NB4 (cell line): ENCODE results near the gene SMCO4.

Experiments used
- DNase-seq: peaks from one replicate; pipeline ENCODE4 v3.0.0; 2010; ENCODE audit warnings: low read depth
- H3K4me3 ChIP-seq: one replicate; pipeline ENCODE4 v1.5.1; 2011; ENCODE audit warnings: mild to moderate bottlenecking, low read depth, low read length, moderate library complexity
- CTCF ChIP-seq: IDR thresholded peaks from one replicate; pipeline ENCODE4 v1.5.1; 2012; ENCODE audit warnings: low read depth, low read length
- MYC ChIP-seq: IDR thresholded peaks from 2 replicates; pipeline ENCODE4 v1.6.1; 2011; ENCODE audit warnings: low read depth, low read length
- POLR2A ChIP-seq: IDR thresholded peaks from 2 replicates; pipeline ENCODE4 v1.6.1; 2011; ENCODE audit warnings: mild to moderate bottlenecking; ENCODE audit not compliant: insufficient read length; ENCODE audit errors: extremely low read depth
- TF ChIP-seq, protein P1 (sequence below): IDR thresholded peaks from 2 replicates; pipeline ENCODE4 v1.6.1; 2011; ENCODE audit warnings: low read depth, low read length

The SMCO4 gene

GRCh38 chr11:93572171-93572570 lies 29.0 kb upstream of the SMCO4 start:
- H3K4me3 ChIP-seq, result no peak overlapping the region
- DNase-seq, result no peak
- TF ChIP-seq, protein P1, sequence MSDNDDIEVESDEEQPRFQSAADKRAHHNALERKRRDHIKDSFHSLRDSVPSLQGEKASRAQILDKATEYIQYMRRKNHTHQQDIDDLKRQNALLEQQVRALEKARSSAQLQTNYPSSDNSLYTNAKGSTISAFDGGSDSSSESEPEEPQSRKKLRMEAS, result no peak
- TF ChIP-seq CTCF, result no peak
- TF ChIP-seq POLR2A, result no peak
- no peak for TF ChIP-seq MYC

GRCh38 chr11:93571612-93572011 lies 28.4 kb upstream of the SMCO4 start:
- TF ChIP-seq MYC, result no peak
- no peak for TF ChIP-seq POLR2A
- TF ChIP-seq CTCF, result no peak
- TF ChIP-seq, protein P1, result no peak
- DNase-seq, result no peak

GRCh38 chr11:93570759-93571413 lies 27.7 kb upstream of the SMCO4 start:
- TF ChIP-seq CTCF, result no peak
- TF ChIP-seq POLR2A, result no peak
- no peak for TF ChIP-seq MYC
- TF ChIP-seq, protein P1, result no peak
- peak; percentile 32 for DNase-seq
- H3K4me3 ChIP-seq, result no peak overlapping the region

More at GRCh38 chr11:93571612-93572011, 28.4 kb upstream of the SMCO4 start:
- no peak overlapping the region for H3K4me3 ChIP-seq

GRCh38 chr11:93569496-93569895 lies 26.3 kb upstream of the SMCO4 start:
- TF ChIP-seq, protein P1, result no peak
- TF ChIP-seq CTCF, result no peak
- no peak for TF ChIP-seq POLR2A
- no peak for TF ChIP-seq MYC
- no peak for DNase-seq
- no peak overlapping the region for H3K4me3 ChIP-seq

DNA sequence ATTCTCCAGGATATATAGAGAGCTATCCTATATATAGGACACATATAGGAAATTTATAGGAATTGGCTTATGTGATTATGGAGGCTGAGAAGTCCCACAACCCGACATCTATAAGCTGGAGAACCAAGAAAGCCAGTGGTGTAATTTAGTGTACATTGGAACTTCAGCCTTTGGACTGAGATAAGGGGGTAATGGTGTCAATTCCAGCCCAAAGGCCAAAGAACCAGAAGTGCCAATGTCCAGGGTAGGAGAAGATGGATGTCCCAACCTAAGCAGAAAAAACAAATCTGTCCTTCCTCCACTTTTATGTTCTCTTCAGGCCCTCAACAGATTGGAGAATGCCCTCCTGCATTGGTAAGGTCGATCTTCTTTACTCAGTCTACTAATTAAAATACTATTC lies 25.5 kb upstream of the SMCO4 start:
- DNase-seq, result no peak
- TF ChIP-seq CTCF, result no peak
- TF ChIP-seq, protein P1, result no peak
- no peak for TF ChIP-seq MYC
- H3K4me3 ChIP-seq, result no peak overlapping the region
